Endothelial cell of umbilical vein (primary cell): ENCODE data around the gene MACROD2. TPM values are rescaled to one million over a fixed set of nuclear protein-coding genes. Genes with fewer than 3 reads are reported as not detected.

Source experiments
- BruUV-seq: library from RNA; stranded (reverse); fragments of 400-500 nt; replicated peaks from 2 replicates; lab custom pipeline; 2021; lab: Mats Ljungman, UMichigan
- CTCF ChIA-PET: fragments of 300-600, 350-600 bp; sonication (Branson Sonifier 250); formaldehyde crosslinking; loops from one replicate; lab custom pipeline; 2021; ENCODE audit warnings: antibody characterized with exemption, inconsistent platforms; lab: Charles Lee
- POLR2A ChIA-PET: fragments of 300-600, 350-600 bp; sonication (Branson Sonifier 250); formaldehyde crosslinking; loops from one replicate; lab custom pipeline; 2021; ENCODE audit warnings: antibody characterized with exemption, inconsistent platforms; lab: Charles Lee
- DNase-seq: peaks from one replicate; pipeline ENCODE4 v3.0.0-alpha.2; 2011; ENCODE audit warnings: low read depth, low spot score
- FAIRE-seq: peaks from 2 replicates; lab custom pipeline; 2011; peaks lifted over from hg19 to GRCh38; lab: Jason Lieb, UNC
- H2AFZ ChIP-seq: 2 replicates; pipeline ENCODE4 v1.6.0; 2012; ENCODE audit warnings: low read depth, low read length, control low read depth, inconsistent platforms
- H3K27ac ChIP-seq: 2 replicates; pipeline ENCODE4 v1.5.1; 2011; ENCODE audit warnings: low read depth, mild to moderate bottlenecking, control low read depth, low read length, moderate library complexity; ENCODE audit not compliant: insufficient read depth
- H3K27me3 ChIP-seq, 2 experiments: 2 replicates each; pipeline versions ENCODE4 v1.6.0 to v1.6.1; 2011; ENCODE audit warnings: low read length in 2 of 2, mixed read lengths in 1 of 2; ENCODE audit not compliant: control insufficient read depth in 2 of 2, insufficient read depth in 2 of 2
- H3K36me3 ChIP-seq, 2 experiments: 2 replicates in 1 of 2; 3 replicates in 1 of 2; pipeline ENCODE4 v1.5.1; 2011; ENCODE audit warnings: low read length in 2 of 2, mild to moderate bottlenecking in 1 of 2, moderate library complexity in 1 of 2; ENCODE audit not compliant: control insufficient read depth in 2 of 2, insufficient read depth in 2 of 2; ENCODE audit errors: extremely low read depth in 1 of 2
- H3K4me1 ChIP-seq: 3 replicates; pipeline ENCODE4 v1.5.1; 2011; ENCODE audit warnings: mild to moderate bottlenecking, low read length; ENCODE audit not compliant: control insufficient read depth, insufficient read depth; ENCODE audit errors: extremely low read depth
- H3K4me2 ChIP-seq: 2 replicates; pipeline ENCODE4 v1.6.1; 2011; ENCODE audit warnings: low read length, control low read depth, mixed read lengths; ENCODE audit not compliant: insufficient read depth
- H3K4me3 ChIP-seq, 3 experiments: fragments of 200-600 bp in 1 of 3; sonication (generic), shearing (Covaris generic) in 1 of 3; replicated peaks in 1 of 3; 2 replicates each; pipeline ENCODE4 v1.5.1; 2011 to 2016; ENCODE audit warnings: control low read depth in 3 of 3, low read length in 3 of 3, mild to moderate bottlenecking in 2 of 3, inconsistent platforms in 1 of 3, low read depth in 1 of 3, moderate library complexity in 1 of 3; ENCODE audit not compliant: insufficient read depth in 1 of 3
- H3K79me2 ChIP-seq: 2 replicates; pipeline ENCODE4 v1.6.0; 2012; ENCODE audit warnings: low read length, inconsistent platforms; ENCODE audit not compliant: control insufficient read depth, insufficient read depth
- H3K9ac ChIP-seq: replicated peaks from 2 replicates; pipeline ENCODE3; 2011; ENCODE audit warnings: low read length, control low read depth; ENCODE audit not compliant: insufficient read depth; ENCODE audit errors: extremely low read depth
- H3K9me1 ChIP-seq: replicated peaks from 3 replicates; pipeline ENCODE4 v1.6.0; 2011; ENCODE audit warnings: mild to moderate bottlenecking, low read length; ENCODE audit not compliant: control insufficient read depth, insufficient read depth; ENCODE audit errors: extremely low read depth
- H3K9me3 ChIP-seq: replicated peaks from 2 replicates; pipeline ENCODE4 v1.5.1; 2012; ENCODE audit warnings: low read length, inconsistent platforms; ENCODE audit not compliant: control insufficient read depth, insufficient read depth
- H4K20me1 ChIP-seq: replicated peaks from 2 replicates; pipeline ENCODE3; 2011; ENCODE audit warnings: mild to moderate bottlenecking, low read length; ENCODE audit not compliant: control insufficient read depth, insufficient read depth; ENCODE audit errors: extremely low read depth
- CTCF ChIP-seq, 2 donors: IDR thresholded peaks; 1 replicate in 1 of 2; 2 replicates in 1 of 2; pipeline ENCODE4 v1.5.1; 2011; ENCODE audit warnings: low read length in 2 of 2, mild to moderate bottlenecking in 2 of 2, moderate library complexity in 2 of 2, control low read depth in 1 of 2, inconsistent platforms in 1 of 2, low read depth in 1 of 2; ENCODE audit not compliant: insufficient read depth in 1 of 2; ENCODE audit errors: extremely low read depth in 1 of 2
- EZH2 ChIP-seq: IDR thresholded peaks from 2 replicates; pipeline ENCODE4 v1.6.1; 2012; ENCODE audit warnings: borderline replicate concordance, low read depth, mild to moderate bottlenecking, moderate library complexity, low read length, inconsistent platforms; ENCODE audit not compliant: severe bottlenecking
- FOS ChIP-seq: IDR thresholded peaks from 2 replicates; pipeline ENCODE4 v1.6.1; 2011; ENCODE audit warnings: mild to moderate bottlenecking, low read length, moderate library complexity, borderline replicate concordance; ENCODE audit not compliant: insufficient read depth
- GATA2 ChIP-seq: IDR thresholded peaks from 2 replicates; pipeline ENCODE4 v1.7.0; 2011; ENCODE audit warnings: low read depth, mild to moderate bottlenecking, moderate library complexity, mixed read lengths, low read length; ENCODE audit not compliant: insufficient read length, insufficient read depth
- JUN ChIP-seq: IDR thresholded peaks from 2 replicates; pipeline ENCODE4 v1.6.1; 2011; ENCODE audit warnings: borderline replicate concordance, low read depth; ENCODE audit not compliant: insufficient read length, insufficient read depth
- MAX ChIP-seq: IDR thresholded peaks from 2 replicates; pipeline ENCODE4 v1.6.1; 2011; ENCODE audit not compliant: insufficient read depth, insufficient read length
- MYC ChIP-seq: IDR thresholded peaks from one replicate; pipeline ENCODE4 v1.6.1; 2011; ENCODE audit warnings: mild to moderate bottlenecking, low read depth, low read length
- POLR2A ChIP-seq: IDR thresholded peaks from 2 replicates; pipeline ENCODE4 v1.6.1; 2012; ENCODE audit warnings: low read depth, mild to moderate bottlenecking, control low read depth, low read length
- POLR2AphosphoS5 ChIP-seq: IDR thresholded peaks from 2 replicates; pipeline ENCODE4 v1.6.1; 2012; ENCODE audit warnings: low read depth, mild to moderate bottlenecking, control low read depth, low read length, moderate library complexity; ENCODE audit not compliant: insufficient read depth
- dilution Hi-C: fragments of 300-500 bp; cut with MboI; formaldehyde crosslinking; loops from one replicate; pipeline ENCODE4 v1.15.0; 2019; ENCODE audit warnings: low sequenced_read_pairs; ENCODE audit not compliant: extremely low pct_ligation_motif_present
- intact Hi-C: fragments of 100-400 bp; cut with micrococcal nuclease; formaldehyde crosslinking; loops from one replicate; pipeline ENCODE4 v1.10.0; 2022
- polyA plus RNA-seq, 4 experiments: library from polyadenylated mRNA; depleted of rRNA in 3 of 4; stranded (reverse) in 3 of 4; unstranded in 1 of 4; fragments of >200 nt; gene quantifications; 2 replicates each; pipeline versions ENCODE4 v1.2.1 to v1.2.3, GENCODE V29; 2011 to 2012; ENCODE audit warnings: missing spikeins in 1 of 4
- total RNA-seq: library from RNA; stranded (reverse); gene quantifications from 2 replicates; pipeline ENCODE4 v1.2.3, GENCODE V29; 2021

MACROD2 gene
- total and polyA plus RNA-seq, 2 donors (not counting 3 experiments of a cell fraction or from before 2014, with no cell fraction given) = 0.11 to 0.73 TPM

GRCh38 chr20:14832630-14833029 is 837.3 kb downstream of the MACROD2 start:
- dilution Hi-C loops = no loop called here
- POLR2A ChIA-PET = no interaction called here

More at GRCh38 chr20:14832630-14833029, 837.3 kb downstream of the MACROD2 start:
- no peak overlapping the region for H3K4me2 ChIP-seq
- FAIRE-seq (no peak), DNase-seq (no peak)
- H3K4me1 ChIP-seq = no peaks in the 10 kb centered on the region
- CTCF ChIA-PET = interaction anchor here (1.1 kb wide), 1 partner anchor 495 kb away, joined by 3 read pairs; the partner anchor contains the start of gene FLRT3
- H4K20me1 ChIP-seq = no peaks in the 10 kb centered on the region
- no peaks in the 10 kb centered on the region for H3K9me1 ChIP-seq
- H3K27ac ChIP-seq = no peak overlapping the region
- no TSS peak for BruUV-seq
- H3K79me2 ChIP-seq = no peaks in the 10 kb centered on the region
- no peaks in the 10 kb centered on the region for H3K9me3 ChIP-seq
- H3K27me3 ChIP-seq = peaks cover 0 to 4% of the 10 kb centered on the region in 2 experiments
- no peak overlapping the region for H2AFZ ChIP-seq
- intact Hi-C loops = no loop called here
- H3K36me3 ChIP-seq = no peaks in the 10 kb centered on the region
- TF ChIP-seq MAX (no peak), CTCF (IDR thresholded peaks at IDR 0.05; ENCODE audit: extremely low read depth in 1 of 2, insufficient read depth in 1 of 2, low read depth in 1 of 2, low read length in 2 of 2) (no peak), GATA2 (no peak), FOS (no peak), MYC (no peak), EZH2 (no peak), POLR2AphosphoS5 (no peak), POLR2A (no peak), JUN (no peak)
- no peak overlapping the region for H3K9ac ChIP-seq
- H3K4me3 ChIP-seq = no peak overlapping the region
